Suprapubic skin (tissue), 3 donors: ENCODE data around the gene TMEM82.

Experiments
- CTCF ChIP-seq, 2 donors: fragments of 200-600 bp in 1 of 2; fragments of 450-650 bp in 1 of 2; sonication (generic) in 1 of 2; IDR thresholded peaks; one replicate each; pipeline ENCODE4 v1.5.1; 2016 to 2019; ENCODE audit warnings: antibody characterized with exemption in 2 of 2, mild to moderate bottlenecking in 1 of 2, moderate library complexity in 1 of 2
- POLR2AphosphoS5 ChIP-seq, 3 donors: sonication (generic); formaldehyde crosslinking; IDR thresholded peaks; one replicate each; pipeline ENCODE4 v1.6.1; 2017; ENCODE audit warnings: antibody characterized with exemption in 3 of 3

GRCh38 chr1:15701784-15702183 is 40.5 kb upstream of the TMEM82 start:
- TF ChIP-seq CTCF (IDR thresholded peaks at IDR 0.05) (no peak), POLR2AphosphoS5 (IDR thresholded peaks at IDR 0.05) (no peak)
